ENCODE measurements around the gene ATXN2L.

The ATXN2L gene

DNA sequence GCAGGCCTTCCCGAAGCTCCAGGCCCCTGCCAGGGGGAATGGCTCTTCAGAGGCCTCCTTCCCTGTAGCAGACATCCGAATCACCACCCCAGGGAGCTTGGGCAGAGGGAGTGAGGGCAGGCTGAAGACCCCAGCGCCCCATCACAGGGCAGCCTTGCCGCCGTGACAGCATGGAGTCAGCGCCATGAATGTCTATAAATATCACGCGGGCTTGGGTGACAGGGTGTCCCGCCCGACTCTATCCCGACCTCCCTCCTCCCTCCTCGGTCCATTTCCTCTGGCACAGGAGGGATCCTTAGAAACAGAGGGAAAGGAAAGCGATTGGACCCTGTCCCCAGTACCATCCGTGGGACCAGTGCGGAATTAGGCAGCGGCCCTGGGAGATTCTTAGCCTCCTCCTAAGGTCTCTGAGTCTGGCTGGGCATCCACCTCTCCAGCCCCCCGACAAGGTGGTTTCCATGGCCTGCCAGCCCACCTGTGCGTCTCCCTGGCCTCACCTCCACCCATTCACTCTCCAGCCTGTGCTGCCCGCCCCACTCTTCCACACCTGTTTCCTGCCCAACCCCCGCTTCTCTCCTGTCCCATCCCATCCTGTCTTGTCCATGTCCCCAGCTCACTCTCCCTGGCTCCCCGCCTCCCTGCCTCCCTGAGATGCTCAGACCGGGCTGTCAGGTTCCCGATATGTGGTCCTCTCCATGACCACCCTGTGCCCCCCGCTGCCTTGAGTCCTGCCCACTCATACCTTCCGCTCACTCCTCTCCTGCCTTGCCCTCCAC, 60.6 kb downstream of the ATXN2L start:
- TF ChIP-seq, protein P1, sequence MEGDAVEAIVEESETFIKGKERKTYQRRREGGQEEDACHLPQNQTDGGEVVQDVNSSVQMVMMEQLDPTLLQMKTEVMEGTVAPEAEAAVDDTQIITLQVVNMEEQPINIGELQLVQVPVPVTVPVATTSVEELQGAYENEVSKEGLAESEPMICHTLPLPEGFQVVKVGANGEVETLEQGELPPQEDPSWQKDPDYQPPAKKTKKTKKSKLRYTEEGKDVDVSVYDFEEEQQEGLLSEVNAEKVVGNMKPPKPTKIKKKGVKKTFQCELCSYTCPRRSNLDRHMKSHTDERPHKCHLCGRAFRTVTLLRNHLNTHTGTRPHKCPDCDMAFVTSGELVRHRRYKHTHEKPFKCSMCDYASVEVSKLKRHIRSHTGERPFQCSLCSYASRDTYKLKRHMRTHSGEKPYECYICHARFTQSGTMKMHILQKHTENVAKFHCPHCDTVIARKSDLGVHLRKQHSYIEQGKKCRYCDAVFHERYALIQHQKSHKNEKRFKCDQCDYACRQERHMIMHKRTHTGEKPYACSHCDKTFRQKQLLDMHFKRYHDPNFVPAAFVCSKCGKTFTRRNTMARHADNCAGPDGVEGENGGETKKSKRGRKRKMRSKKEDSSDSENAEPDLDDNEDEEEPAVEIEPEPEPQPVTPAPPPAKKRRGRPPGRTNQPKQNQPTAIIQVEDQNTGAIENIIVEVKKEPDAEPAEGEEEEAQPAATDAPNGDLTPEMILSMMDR (IDR thresholded peaks at IDR 0.05; ENCODE audit: low read depth, low read length) = no peak
- Histone ChIP-seq H3K4me1 (no peaks in the 10 kb centered on the region), H3K36me3 (no peaks in the 10 kb centered on the region), H3K9me3 (peaks cover 4% of the 10 kb centered on the region), H3K4me3 (ENCODE audit: low read depth, low read length) (no peak overlapping the region), H3K27me3 (no peaks in the 10 kb centered on the region)
- no peak for DNase-seq

DNA sequence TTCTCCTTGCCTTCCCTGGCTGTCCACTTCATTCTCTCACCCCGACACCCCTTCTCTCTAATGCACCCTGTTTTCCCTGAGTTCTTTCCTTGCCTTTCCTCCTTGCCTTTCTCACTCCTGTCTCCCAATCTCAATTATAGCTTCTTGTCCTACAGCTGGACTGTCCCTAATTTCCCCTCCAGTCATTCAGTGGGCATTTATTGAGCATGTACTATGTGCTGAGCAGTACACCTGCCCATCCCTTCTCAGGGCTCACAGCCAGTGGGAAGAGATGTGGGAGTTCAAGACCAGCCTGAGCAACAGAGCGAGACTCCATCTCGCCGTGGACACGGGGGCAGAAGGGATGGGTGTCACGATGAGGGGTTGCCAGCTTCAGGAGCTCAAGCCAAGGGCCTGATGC, 61.2 kb downstream of the ATXN2L start:
- Histone ChIP-seq H3K9me3 (peaks cover 4% of the 10 kb centered on the region), H3K27me3 (no peaks in the 10 kb centered on the region), H3K4me3 (ENCODE audit: low read depth, low read length) (no peak overlapping the region), H3K36me3 (no peaks in the 10 kb centered on the region), H3K4me1 (no peaks in the 10 kb centered on the region)
- no peak for DNase-seq
- TF ChIP-seq, protein P1 (IDR thresholded peaks at IDR 0.05; ENCODE audit: low read depth, low read length) = no peak
